NT2/D1 (cell line): Measurements from ENCODE around the gene SH3BP5.

Source experiments
- SUZ12 ChIP-seq: IDR thresholded peaks from 2 replicates; pipeline ENCODE4 v1.6.1; 2011; ENCODE audit not compliant: insufficient read length, insufficient read depth; ENCODE audit errors: extremely low read depth
- YY1 ChIP-seq: IDR thresholded peaks from 2 replicates; pipeline ENCODE4 v1.6.1; 2011; ENCODE audit not compliant: insufficient read length, insufficient read depth
- ZNF274 ChIP-seq: IDR thresholded peaks from 2 replicates; pipeline ENCODE4 v1.6.1; 2011; ENCODE audit warnings: mild to moderate bottlenecking, low read depth, low read length

DNA sequence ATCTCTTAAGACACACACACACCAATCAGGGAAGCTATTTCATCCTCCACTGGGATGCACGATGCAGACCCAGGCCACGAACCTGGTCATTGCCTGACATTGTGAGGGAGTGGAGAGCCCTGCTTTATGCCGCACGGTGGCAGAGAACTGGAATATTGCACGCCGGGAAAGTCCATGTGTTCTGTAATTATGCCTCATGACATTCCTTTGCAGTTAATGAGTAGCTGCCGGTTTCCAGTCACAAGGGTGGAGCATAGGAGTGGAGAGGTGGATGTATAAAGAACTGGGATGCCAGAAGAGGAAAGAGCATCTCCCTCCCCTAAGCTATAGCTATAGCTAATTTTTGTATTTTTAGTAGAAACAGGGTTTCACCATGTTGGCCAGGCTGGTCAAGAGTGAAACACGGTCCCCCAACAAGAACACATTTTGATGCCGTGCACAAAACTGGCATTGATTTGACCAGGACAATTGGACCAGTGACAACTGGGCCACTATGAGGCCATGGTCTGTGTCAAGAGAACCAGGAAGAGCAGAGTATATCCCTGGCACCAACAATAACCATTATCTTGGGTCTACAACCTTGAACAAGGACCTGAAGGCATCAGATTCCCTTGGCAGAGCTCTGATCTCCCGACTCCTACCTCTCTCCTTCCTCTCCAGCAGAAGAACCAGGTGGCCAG, 51.4 kb downstream of the SH3BP5 start:
- no peak for TF ChIP-seq ZNF274
- no peak for TF ChIP-seq YY1
- TF ChIP-seq SUZ12, result no peak
